ENCODE data around the gene TALDO1.

DNA sequence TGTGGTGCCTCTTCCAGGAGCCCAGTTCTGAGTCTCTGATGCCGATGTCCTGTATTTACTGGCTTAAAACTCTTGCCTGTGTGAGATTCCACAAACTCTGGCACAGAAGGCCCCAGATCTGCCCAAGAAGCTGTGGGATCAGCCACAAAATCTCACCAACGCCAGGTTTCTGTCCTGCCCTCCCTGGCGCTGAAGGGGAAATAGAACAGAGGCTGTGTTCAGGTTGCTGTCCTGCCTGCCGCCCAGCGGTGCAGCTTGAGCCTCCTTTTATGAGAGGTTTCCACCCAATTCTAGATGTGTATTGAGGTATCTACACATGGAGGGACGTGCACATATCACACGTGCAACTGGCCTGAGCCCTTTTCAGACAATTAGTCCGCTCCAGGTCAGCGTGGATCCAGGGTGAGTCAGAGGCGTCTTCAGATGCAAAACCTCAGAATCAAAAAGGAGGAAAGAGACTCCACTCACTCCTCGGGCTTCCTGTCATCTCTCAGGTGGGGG lies 49.4 kb upstream of the TALDO1 start:
- TF ChIP-seq, protein P1, sequence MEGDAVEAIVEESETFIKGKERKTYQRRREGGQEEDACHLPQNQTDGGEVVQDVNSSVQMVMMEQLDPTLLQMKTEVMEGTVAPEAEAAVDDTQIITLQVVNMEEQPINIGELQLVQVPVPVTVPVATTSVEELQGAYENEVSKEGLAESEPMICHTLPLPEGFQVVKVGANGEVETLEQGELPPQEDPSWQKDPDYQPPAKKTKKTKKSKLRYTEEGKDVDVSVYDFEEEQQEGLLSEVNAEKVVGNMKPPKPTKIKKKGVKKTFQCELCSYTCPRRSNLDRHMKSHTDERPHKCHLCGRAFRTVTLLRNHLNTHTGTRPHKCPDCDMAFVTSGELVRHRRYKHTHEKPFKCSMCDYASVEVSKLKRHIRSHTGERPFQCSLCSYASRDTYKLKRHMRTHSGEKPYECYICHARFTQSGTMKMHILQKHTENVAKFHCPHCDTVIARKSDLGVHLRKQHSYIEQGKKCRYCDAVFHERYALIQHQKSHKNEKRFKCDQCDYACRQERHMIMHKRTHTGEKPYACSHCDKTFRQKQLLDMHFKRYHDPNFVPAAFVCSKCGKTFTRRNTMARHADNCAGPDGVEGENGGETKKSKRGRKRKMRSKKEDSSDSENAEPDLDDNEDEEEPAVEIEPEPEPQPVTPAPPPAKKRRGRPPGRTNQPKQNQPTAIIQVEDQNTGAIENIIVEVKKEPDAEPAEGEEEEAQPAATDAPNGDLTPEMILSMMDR (IDR thresholded peaks at IDR 0.05; ENCODE audit: poor library complexity, severe bottlenecking): no peak
- TF ChIP-seq EZH2 (IDR thresholded peaks at IDR 0.05; ENCODE audit: borderline replicate concordance, insufficient read depth, low read length, poor library complexity, severe bottlenecking): no peak
- TF ChIP-seq RAD21 (conservative IDR thresholded peaks at IDR 0.05): no peak
- TF ChIP-seq, protein P2, sequence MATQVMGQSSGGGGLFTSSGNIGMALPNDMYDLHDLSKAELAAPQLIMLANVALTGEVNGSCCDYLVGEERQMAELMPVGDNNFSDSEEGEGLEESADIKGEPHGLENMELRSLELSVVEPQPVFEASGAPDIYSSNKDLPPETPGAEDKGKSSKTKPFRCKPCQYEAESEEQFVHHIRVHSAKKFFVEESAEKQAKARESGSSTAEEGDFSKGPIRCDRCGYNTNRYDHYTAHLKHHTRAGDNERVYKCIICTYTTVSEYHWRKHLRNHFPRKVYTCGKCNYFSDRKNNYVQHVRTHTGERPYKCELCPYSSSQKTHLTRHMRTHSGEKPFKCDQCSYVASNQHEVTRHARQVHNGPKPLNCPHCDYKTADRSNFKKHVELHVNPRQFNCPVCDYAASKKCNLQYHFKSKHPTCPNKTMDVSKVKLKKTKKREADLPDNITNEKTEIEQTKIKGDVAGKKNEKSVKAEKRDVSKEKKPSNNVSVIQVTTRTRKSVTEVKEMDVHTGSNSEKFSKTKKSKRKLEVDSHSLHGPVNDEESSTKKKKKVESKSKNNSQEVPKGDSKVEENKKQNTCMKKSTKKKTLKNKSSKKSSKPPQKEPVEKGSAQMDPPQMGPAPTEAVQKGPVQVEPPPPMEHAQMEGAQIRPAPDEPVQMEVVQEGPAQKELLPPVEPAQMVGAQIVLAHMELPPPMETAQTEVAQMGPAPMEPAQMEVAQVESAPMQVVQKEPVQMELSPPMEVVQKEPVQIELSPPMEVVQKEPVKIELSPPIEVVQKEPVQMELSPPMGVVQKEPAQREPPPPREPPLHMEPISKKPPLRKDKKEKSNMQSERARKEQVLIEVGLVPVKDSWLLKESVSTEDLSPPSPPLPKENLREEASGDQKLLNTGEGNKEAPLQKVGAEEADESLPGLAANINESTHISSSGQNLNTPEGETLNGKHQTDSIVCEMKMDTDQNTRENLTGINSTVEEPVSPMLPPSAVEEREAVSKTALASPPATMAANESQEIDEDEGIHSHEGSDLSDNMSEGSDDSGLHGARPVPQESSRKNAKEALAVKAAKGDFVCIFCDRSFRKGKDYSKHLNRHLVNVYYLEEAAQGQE (IDR thresholded peaks at IDR 0.05; ENCODE audit: borderline replicate concordance): no peak
- TF ChIP-seq POLR2AphosphoS5 (IDR thresholded peaks at IDR 0.05): no peak
- TF ChIP-seq TAF1 (IDR thresholded peaks at IDR 0.05; ENCODE audit: low read depth): no peak
- no peak for TF ChIP-seq EP300 (conservative IDR thresholded peaks at IDR 0.05; ENCODE audit: poor library complexity, severe bottlenecking)

All from neural cell (in vitro differentiated cells).